A172 (cell line): ENCODE data around the gene CDPF1. TPM values are rescaled to one million over a fixed set of nuclear protein-coding genes. Genes with fewer than 3 reads are reported as not detected.
"Not testable (repeated sequence)": the region's sequence is repeated elsewhere in the genome, so short reads cannot be mapped to it uniquely, and the experiment has no call there.

Experiments used
- DNase-seq: peaks from one replicate; pipeline ENCODE4 v3.0.0-alpha.2; 2015; ENCODE audit warnings: low spot score
- total RNA-seq: library from RNA; depleted of rRNA; stranded (reverse); fragments of >200 nt; shearing (Covaris generic); gene quantifications from 2 replicates; pipeline ENCODE4 v1.2.3, GENCODE V29; 2014; rRNA removed

Gene CDPF1
- total RNA-seq, 1 experiment from 2014 or later: 19.1 TPM

DNA sequence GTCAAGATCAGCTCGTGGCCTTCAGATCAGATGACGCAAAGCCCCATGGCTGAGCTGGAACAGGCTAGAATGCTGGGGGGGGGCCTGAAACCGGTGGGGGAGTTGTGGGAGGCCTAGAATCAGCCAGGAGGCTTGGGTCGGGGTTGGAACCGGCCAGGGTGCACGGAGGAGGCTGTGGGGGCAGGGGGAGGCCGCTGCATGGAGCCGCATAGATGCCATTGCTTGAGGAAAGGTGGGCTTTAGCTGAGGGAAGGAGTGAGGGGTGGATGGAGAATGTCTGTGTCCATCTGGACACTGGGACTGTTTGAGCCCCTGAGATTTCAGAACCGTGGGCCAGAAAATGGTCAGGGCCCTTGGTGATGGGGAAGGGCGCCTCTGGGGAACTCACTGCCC lies 25.2 kb downstream of the CDPF1 start:
- no peak for DNase-seq

DNA sequence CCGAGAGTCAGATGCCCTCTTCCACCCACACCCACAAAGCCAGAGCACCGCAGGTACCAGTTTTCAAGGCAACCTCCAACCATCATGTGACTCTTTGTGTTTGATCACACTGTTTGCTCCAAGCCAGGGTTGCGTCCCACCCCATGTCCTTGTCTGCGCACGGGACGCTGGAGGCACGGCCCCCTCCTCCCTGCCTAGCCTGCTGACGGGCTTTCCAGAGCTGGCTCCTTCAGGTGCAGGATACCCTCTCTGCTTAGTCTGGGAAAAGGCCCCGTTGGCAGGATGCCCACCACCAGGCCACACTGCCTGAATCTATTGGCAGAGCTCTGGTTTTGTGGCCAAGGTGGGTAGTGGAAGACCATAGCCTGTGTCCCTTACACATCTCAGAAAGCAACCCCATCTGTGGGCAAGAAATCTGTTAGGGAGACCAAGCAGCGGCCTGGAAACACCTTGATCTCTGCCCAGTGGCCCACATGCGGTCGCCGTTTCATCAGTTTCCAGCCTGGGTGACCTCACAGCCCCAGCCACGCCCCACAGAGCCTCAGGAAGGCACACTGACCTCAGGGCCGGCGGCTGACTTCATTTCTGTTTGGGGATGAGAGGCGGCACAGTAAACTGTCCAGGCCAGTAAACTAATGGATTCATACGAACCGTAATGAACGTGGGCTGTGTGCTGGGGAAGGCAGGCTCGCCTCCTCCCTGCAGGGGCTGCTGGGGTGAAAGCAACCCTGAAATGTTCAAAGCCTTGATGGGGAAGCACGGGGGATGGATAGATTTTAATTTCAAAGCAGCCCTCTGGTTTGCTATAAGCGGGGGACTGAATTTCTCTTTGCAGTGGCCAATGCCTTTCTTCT lies 25.8 kb downstream of the CDPF1 start:
- DNase-seq: no peak

GRCh38 chr22:46220921-46221320 lies 29.2 kb downstream of the CDPF1 start:
- no peak for DNase-seq

- DNase-seq: no peak
These were observed 30.5 kb downstream of the CDPF1 start for GRCh38 chr22:46219636-46220035.

GRCh38 chr22:46214616-46215015 lies 35.5 kb downstream of the CDPF1 start:
- no peak for DNase-seq

- no peak for DNase-seq
These were observed 35.9 kb downstream of the CDPF1 start for GRCh38 chr22:46214149-46214548.

DNA sequence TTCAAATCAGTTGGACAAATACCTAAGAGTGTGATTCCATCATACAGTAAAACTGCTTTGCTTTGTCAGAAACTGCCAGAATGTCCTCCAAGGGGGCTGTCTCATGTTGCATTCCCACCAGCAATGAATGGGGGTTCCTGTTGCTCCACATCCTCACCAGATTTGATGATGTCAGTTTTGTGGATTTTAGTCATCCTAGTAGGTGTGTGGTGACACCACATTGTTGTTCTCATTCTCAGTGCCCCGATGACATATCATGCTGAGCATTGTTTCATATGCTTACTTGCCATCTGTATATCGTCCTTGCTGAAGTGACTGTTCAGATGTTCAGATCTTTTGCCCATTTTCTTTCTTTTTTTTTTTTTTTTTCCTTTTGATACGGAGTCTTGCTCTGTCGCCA lies 37.0 kb downstream of the CDPF1 start:
- no peak for DNase-seq

DNA sequence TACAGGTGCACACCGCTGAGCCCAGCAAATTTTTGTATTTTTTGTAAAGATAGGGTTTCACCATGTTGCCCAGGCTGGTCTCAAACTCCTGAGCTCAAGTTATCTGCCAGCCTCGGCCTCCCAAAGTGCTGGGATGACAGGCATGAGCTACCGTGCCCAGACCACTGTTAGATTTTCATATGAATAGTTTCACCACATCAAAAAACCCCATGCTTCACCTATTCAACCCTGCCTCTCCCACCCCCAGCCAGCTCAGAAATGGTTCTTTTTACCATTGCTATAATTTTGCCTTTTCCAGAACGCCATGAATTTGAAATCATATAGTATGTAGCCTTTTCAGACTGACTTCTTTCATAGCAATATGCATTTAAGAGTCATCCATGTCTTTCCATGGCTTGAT lies 37.9 kb downstream of the CDPF1 start:
- DNase-seq: no peak

GRCh38 chr22:46209262-46209661 lies 40.8 kb downstream of the CDPF1 start:
- no peak for DNase-seq

- no peak for DNase-seq
These were observed 46.5 kb downstream of the CDPF1 start for GRCh38 chr22:46203601-46203980.

DNA sequence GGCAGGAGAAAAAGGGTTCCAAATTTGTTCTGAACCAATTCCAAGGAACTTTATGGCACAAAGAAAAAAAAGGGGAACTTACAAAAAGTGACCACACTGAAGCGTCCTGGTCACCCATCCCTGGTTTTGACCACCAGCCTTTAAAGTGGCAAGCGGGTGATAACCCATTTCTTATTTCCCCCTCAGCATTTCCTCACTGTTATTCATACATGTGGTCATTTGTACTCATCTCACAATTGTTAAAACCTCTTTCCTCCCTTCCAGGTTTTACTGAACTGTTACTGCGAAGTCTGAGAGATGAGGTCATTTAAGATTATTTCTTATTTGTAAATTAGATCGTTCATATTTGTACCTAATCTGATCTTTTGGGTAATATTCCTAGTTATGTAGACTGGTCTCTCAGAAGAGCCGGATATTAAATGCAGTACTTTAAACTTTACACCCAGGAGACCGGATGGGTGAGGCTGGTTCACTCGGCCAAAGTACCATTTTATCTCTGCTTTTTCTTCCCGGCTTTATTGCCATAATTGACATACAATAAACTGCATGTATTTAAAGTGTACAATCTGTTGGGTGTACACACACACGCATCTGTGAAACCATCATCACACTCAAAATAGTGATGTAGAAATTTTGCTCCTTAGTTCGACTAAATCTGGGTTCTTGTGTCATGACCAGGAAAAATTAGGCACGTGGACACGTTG lies 47.0 kb downstream of the CDPF1 start:
- no peak for DNase-seq

GRCh38 chr22:46201059-46201757 lies 48.9 kb downstream of the CDPF1 start:
- no peak for DNase-seq

- DNase-seq: not testable (repeated sequence)
These were observed 51.3 kb downstream of the CDPF1 start for GRCh38 chr22:46198806-46199205.

- no peak for DNase-seq
These were observed 51.8 kb downstream of the CDPF1 start for GRCh38 chr22:46198274-46198673.

- no peak for DNase-seq
These were observed 53.8 kb downstream of the CDPF1 start for GRCh38 chr22:46196278-46196677.

DNA sequence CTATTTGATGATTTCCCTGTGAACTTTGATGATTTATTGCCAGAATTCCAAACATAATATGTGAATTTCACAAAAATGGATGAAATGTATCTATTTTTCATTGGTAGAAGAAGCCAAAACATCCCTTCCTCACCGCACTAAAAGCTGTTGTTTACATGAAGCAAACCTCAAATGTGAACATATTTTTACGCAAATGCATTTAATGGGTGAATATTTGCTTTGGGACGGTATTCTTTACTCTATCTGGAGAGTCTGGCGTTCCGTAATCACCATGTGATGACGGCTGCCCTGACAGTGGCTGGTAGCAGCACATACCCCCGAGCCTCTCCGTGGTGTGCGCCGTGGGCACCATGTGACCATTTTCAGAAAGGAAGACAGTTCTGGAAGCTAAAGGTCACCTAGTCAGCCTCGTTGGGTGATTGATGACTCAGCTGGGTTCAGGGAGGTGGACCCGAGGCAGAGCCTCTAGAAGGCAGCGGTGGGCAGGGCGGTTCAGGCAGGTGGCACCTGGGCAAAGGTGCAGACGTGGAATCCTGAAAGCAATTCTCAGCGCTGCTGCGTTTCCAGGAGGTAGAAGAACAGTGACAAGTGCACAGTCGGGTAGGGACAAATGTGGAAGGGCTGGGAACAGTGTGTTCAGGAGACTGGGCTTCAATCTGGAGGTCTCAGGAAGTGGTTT lies 54.5 kb downstream of the CDPF1 start:
- no peak for DNase-seq

Other genes with a start within 250 kb of the CDPF1 start
- gene PPARA, start 99.8 kb downstream of the CDPF1 start, total RNA-seq: 3.4 and 5.3 TPM in 2 replicates
- gene PKDREJ, start 13.1 kb upstream of the CDPF1 start, total RNA-seq: under 0.01 TPM in 1 of 2 replicates, not detected in the other
- gene TTC38, start 17.7 kb upstream of the CDPF1 start, total RNA-seq: 15.3 and 21.8 TPM in 2 replicates
- 13.7 and 14.4 TPM in 2 replicates for gene GTSE1, start 46.6 kb upstream of the CDPF1 start, total RNA-seq
- 20.6 and 33.6 TPM in 2 replicates for gene TRMU, start 85.4 kb upstream of the CDPF1 start, total RNA-seq